Upper lobe of left lung (tissue), 6 donors: Measurements from ENCODE around the gene TBX21. TPM values are rescaled to one million over a fixed set of nuclear protein-coding genes. Genes with fewer than 3 reads are reported as not detected.
"Not testable (repeated sequence)": the region's sequence is repeated elsewhere in the genome, so short reads cannot be mapped to it uniquely, and the experiment has no call there.

Source experiments
- ATAC-seq, 2 donors: fragments of 200-7000 bp; cut with Tn5 transposase; one replicate each; pipeline ENCODE4 v1.9.1; 2022; ENCODE audit warnings: mild to moderate bottlenecking in 2 of 2, moderate library complexity in 2 of 2; ENCODE audit not compliant: low FRiP score in 2 of 2
- DNase-seq, 2 donors: peaks; one replicate each; pipeline ENCODE4 v3.0.0-alpha.2; 2019 to 2020
- H3K27ac ChIP-seq, 4 donors: fragments of 200-600 bp; sonication (generic); one replicate each; pipeline ENCODE4 v1.5.1; 2016 to 2019
- H3K27me3 ChIP-seq, 4 donors: fragments of 200-600 bp; sonication (generic); one replicate each; pipeline ENCODE4 v1.5.1; 2017 to 2019
- H3K36me3 ChIP-seq, 4 donors: fragments of 200-600 bp; sonication (generic); one replicate each; pipeline ENCODE4 v1.5.1; 2016 to 2019
- H3K4me1 ChIP-seq, 4 donors: fragments of 200-600 bp; sonication (generic); one replicate each; pipeline ENCODE4 v1.5.1; 2018 to 2019
- H3K4me3 ChIP-seq, 4 donors: fragments of 200-600 bp; sonication (generic); one replicate each; pipeline ENCODE4 v1.5.1; 2017 to 2019; ENCODE audit warnings: mild to moderate bottlenecking in 2 of 4, moderate library complexity in 1 of 4
- H3K9me3 ChIP-seq, 4 donors: fragments of 200-600 bp; sonication (generic); one replicate each; pipeline ENCODE4 v1.5.1; 2018 to 2019
- CTCF ChIP-seq, 6 experiments: fragments of 450-650 bp in 4 of 6; fragments of 200-600 bp in 2 of 6; sonication (generic) in 2 of 6; IDR thresholded peaks; one replicate each; pipeline ENCODE4 v1.5.1; 2016 to 2019; ENCODE audit warnings: antibody characterized with exemption in 6 of 6
- EP300 ChIP-seq, 4 donors: sonication (generic); formaldehyde crosslinking; IDR thresholded peaks; one replicate each; pipeline ENCODE4 v1.5.1; 2017; ENCODE audit warnings: antibody characterized with exemption in 4 of 4, control low read depth in 2 of 4
- POLR2A ChIP-seq, 4 donors: fragments of 450-650 bp; IDR thresholded peaks; one replicate each; pipeline ENCODE4 v1.5.1; 2016 to 2017; ENCODE audit warnings: antibody characterized with exemption in 4 of 4, mild to moderate bottlenecking in 2 of 4
- POLR2AphosphoS5 ChIP-seq, 2 donors: sonication (generic); formaldehyde crosslinking; IDR thresholded peaks; one replicate each; pipeline ENCODE4 v1.5.1; 2017; ENCODE audit warnings: antibody characterized with exemption in 2 of 2
- WGBS, 2 donors: methylation state at CpG; one replicate each; pipeline ENCODE4 v1.1.5; 2017 to 2018; 5-methylcytosine and 5-hydroxymethylcytosine counted together
- total RNA-seq, 6 donors: library from RNA; depleted of rRNA in 4 of 6; stranded (reverse); fragments of >200 nt in 4 of 6; gene quantifications; one replicate each; pipeline versions ENCODE4 v1.1.0 to v1.2.1, GENCODE V29; 2016 to 2021
- donor health status: DM: no; HTN: no; CAD: no; lungs with moderate emphysema.
- donor health status: DM: no; HTN: yes; CAD: no; lungs with severe emphysema.

Gene TBX21
- total RNA-seq, 6 donors from 2014 or later = 2.0 to 5.2 (median 3.4) TPM

- no peak for DNase-seq
- WGBS, 2 donors = 80 to 84% methylated on average over 8 of the region's 8 CpGs
Measured at GRCh38 chr17:47739150-47739549, 6.1 kb downstream of the TBX21 start.

GRCh38 chr17:47739945-47740344 is 6.9 kb downstream of the TBX21 start:
- 87 to 94% methylated on average over 12 of the region's 12 CpGs for WGBS, 2 donors

More at GRCh38 chr17:47739150-47739549, 6.1 kb downstream of the TBX21 start:
- no peak for TF ChIP-seq CTCF (IDR thresholded peaks at IDR 0.05)
- no peak for TF ChIP-seq POLR2AphosphoS5 (IDR thresholded peaks at IDR 0.05)
- TF ChIP-seq POLR2A (IDR thresholded peaks at IDR 0.05) = no peak
- no peak for TF ChIP-seq EP300 (IDR thresholded peaks at IDR 0.05)
- Histone ChIP-seq H3K36me3 (no peaks in the 10 kb centered on the region), H3K4me3 (no peak overlapping the region), H3K4me1 (peaks cover 0 to 1% (median under 1%) of the 10 kb centered on the region in 4 donors), H3K27ac (no peak overlapping the region), H3K27me3 (peaks cover 0 to 5% (median under 1%) of the 10 kb centered on the region in 4 donors), H3K9me3 (no peaks in the 10 kb centered on the region)
- no peak for ATAC-seq

GRCh38 chr17:47741109-47741792 is 8.2 kb downstream of the TBX21 start:
- Histone ChIP-seq H3K4me1 (no peaks in the 10 kb centered on the region), H3K4me3 (no peak overlapping the region), H3K36me3 (no peaks in the 10 kb centered on the region), H3K9me3 (no peaks in the 10 kb centered on the region), H3K27me3 (no peaks in the 10 kb centered on the region), H3K27ac (no peak overlapping the region)
- ATAC-seq (peak in 1 of 2 donors; percentile 9), DNase-seq (no peak)
- no peak for TF ChIP-seq EP300 (IDR thresholded peaks at IDR 0.05)
- TF ChIP-seq POLR2AphosphoS5 (IDR thresholded peaks at IDR 0.05) = no peak
- TF ChIP-seq POLR2A (IDR thresholded peaks at IDR 0.05) = no peak
- no peak for TF ChIP-seq CTCF (IDR thresholded peaks at IDR 0.05)
- WGBS, 2 donors = 79% methylated on average over 11 of the region's 11 CpGs

More at GRCh38 chr17:47739945-47740344, 6.9 kb downstream of the TBX21 start:
- not testable (repeated sequence) for H3K4me3 ChIP-seq, H3K27me3 ChIP-seq, H3K4me1 ChIP-seq, DNase-seq, ATAC-seq, H3K9me3 ChIP-seq, H3K27ac ChIP-seq, H3K36me3 ChIP-seq

GRCh38 chr17:47741793-47742145 is 8.7 kb downstream of the TBX21 start:
- Histone ChIP-seq H3K9me3 (no peaks in the 10 kb centered on the region), H3K36me3 (no peaks in the 10 kb centered on the region), H3K4me1 (no peaks in the 10 kb centered on the region), H3K27me3 (no peaks in the 10 kb centered on the region), H3K4me3 (no peak overlapping the region), H3K27ac (no peak overlapping the region)
- ATAC-seq (no peak), DNase-seq (no peak)
- no peak for TF ChIP-seq CTCF (IDR thresholded peaks at IDR 0.05)
- TF ChIP-seq EP300 (IDR thresholded peaks at IDR 0.05) = no peak
- no peak for TF ChIP-seq POLR2AphosphoS5 (IDR thresholded peaks at IDR 0.05)
- TF ChIP-seq POLR2A (IDR thresholded peaks at IDR 0.05) = no peak
- WGBS, 2 donors = 70 to 72% methylated on average over 9 of the region's 9 CpGs

GRCh38 chr17:47742319-47743181 is 9.5 kb downstream of the TBX21 start:
- H3K9me3 ChIP-seq = no peaks in the 10 kb centered on the region
- no peak for ATAC-seq
- H3K27ac ChIP-seq = no peak overlapping the region
- 33 to 38% methylated on average over 21 to 26 of the region's 26 CpGs for WGBS, 2 donors
- DNase-seq = peak in 1 of 2 donors; percentile 82
- no peaks in the 10 kb centered on the region for H3K27me3 ChIP-seq
- H3K4me1 ChIP-seq = no peaks in the 10 kb centered on the region
- no peak overlapping the region for H3K4me3 ChIP-seq
- no peak for TF ChIP-seq POLR2A (IDR thresholded peaks at IDR 0.05)
- TF ChIP-seq CTCF (IDR thresholded peaks at IDR 0.05) = peak in 2 of 6 experiments; percentile 12 to 30
- no peaks in the 10 kb centered on the region for H3K36me3 ChIP-seq
